Keratinocyte (primary cell): Measurements from ENCODE around the gene KRT73. TPM values are rescaled to one million over a fixed set of nuclear protein-coding genes. Genes with fewer than 3 reads are reported as not detected.

Source experiments
- DNase-seq: peaks from one replicate; pipeline ENCODE4 v3.0.0-alpha.2; 2011; ENCODE audit warnings: low read depth, missing footprints, low spot score
- FAIRE-seq: peaks from 2 replicates; lab custom pipeline; 2011; peaks lifted over from hg19 to GRCh38; lab: Jason Lieb, UNC
- H2AFZ ChIP-seq: 2 replicates; pipeline ENCODE4 v1.6.0; 2012; ENCODE audit warnings: low read length, control low read depth, inconsistent platforms; ENCODE audit not compliant: control insufficient read depth
- H3K27ac ChIP-seq: 2 replicates; pipeline ENCODE4 v1.5.1; 2011; ENCODE audit warnings: low read length; ENCODE audit not compliant: control insufficient read depth, insufficient read depth
- H3K27me3 ChIP-seq: 3 replicates; pipeline ENCODE4 v1.6.0; 2011; ENCODE audit warnings: low read length; ENCODE audit not compliant: control insufficient read depth, insufficient read depth; ENCODE audit errors: extremely low read depth
- H3K36me3 ChIP-seq, 2 experiments: 2 replicates in 1 of 2; 3 replicates in 1 of 2; pipeline ENCODE4 v1.5.1; 2011; ENCODE audit warnings: low read length in 2 of 2, mild to moderate bottlenecking in 1 of 2; ENCODE audit not compliant: control insufficient read depth in 2 of 2, insufficient read depth in 2 of 2; ENCODE audit errors: extremely low read depth in 1 of 2
- H3K4me1 ChIP-seq: 3 replicates; pipeline ENCODE4 v1.5.1; 2011; ENCODE audit warnings: low read length; ENCODE audit not compliant: control insufficient read depth, insufficient read depth; ENCODE audit errors: extremely low read depth
- H3K4me2 ChIP-seq: 3 replicates; pipeline ENCODE4 v1.6.0; 2011; ENCODE audit warnings: low read depth, low read length; ENCODE audit not compliant: control insufficient read depth, insufficient read depth; ENCODE audit errors: extremely low read depth
- H3K4me3 ChIP-seq, 3 experiments: fragments of 200-600 bp in 1 of 3; sonication (generic) in 1 of 3; 2 replicates in 2 of 3; 3 replicates in 1 of 3; pipeline ENCODE4 v1.5.1; 2011 to 2016; ENCODE audit warnings: low read length in 3 of 3, mild to moderate bottlenecking in 3 of 3, control low read depth in 2 of 3, inconsistent platforms in 1 of 3, low read depth in 1 of 3, mixed read lengths in 1 of 3, mixed run types in 1 of 3, moderate library complexity in 1 of 3; ENCODE audit not compliant: control insufficient read depth in 2 of 3, insufficient read depth in 2 of 3; ENCODE audit errors: extremely low read depth in 1 of 3
- H3K79me2 ChIP-seq: 2 replicates; pipeline ENCODE4 v1.6.0; 2012; ENCODE audit warnings: low read length; ENCODE audit not compliant: control insufficient read depth, insufficient read depth
- H3K9ac ChIP-seq: 3 replicates; pipeline ENCODE4 v1.6.0; 2011; ENCODE audit warnings: low read length; ENCODE audit not compliant: control insufficient read depth, insufficient read depth; ENCODE audit errors: extremely low read depth
- H3K9me1 ChIP-seq: 3 replicates; pipeline ENCODE4 v1.6.0; 2011; ENCODE audit warnings: low read length; ENCODE audit not compliant: control insufficient read depth, insufficient read depth; ENCODE audit errors: extremely low read depth
- H3K9me3 ChIP-seq: 2 replicates; pipeline ENCODE4 v1.5.1; 2012; ENCODE audit warnings: low read depth, low read length; ENCODE audit not compliant: control insufficient read depth
- H4K20me1 ChIP-seq: 3 replicates; pipeline ENCODE4 v1.6.0; 2011; ENCODE audit warnings: low read length; ENCODE audit not compliant: control insufficient read depth, insufficient read depth; ENCODE audit errors: extremely low read depth
- CTCF ChIP-seq, 3 experiments: IDR thresholded peaks in 1 of 3; conservative IDR thresholded peaks in 1 of 3; optimal IDR thresholded peaks in 1 of 3; 2 replicates in 2 of 3; 3 replicates in 1 of 3; pipeline versions ENCODE3 to v1.5.1; 2011; ENCODE audit warnings: low read length in 3 of 3, mild to moderate bottlenecking in 3 of 3, moderate library complexity in 2 of 3, control low read depth in 1 of 3, inconsistent platforms in 1 of 3; ENCODE audit not compliant: insufficient read depth in 2 of 3; ENCODE audit errors: extremely low read depth in 1 of 3
- EZH2 ChIP-seq: IDR thresholded peaks from one replicate; pipeline ENCODE4 v1.6.1; 2012; ENCODE audit warnings: inconsistent platforms, mild to moderate bottlenecking, low read length, moderate library complexity
- dilution Hi-C: fragments of 300-500 bp; cut with MboI; formaldehyde crosslinking; loops from one replicate; pipeline ENCODE4 v1.7.0; 2020; ENCODE audit warnings: low sequenced_read_pairs; ENCODE audit not compliant: extremely low pct_ligation_motif_present
- polyA plus RNA-seq, 5 experiments: library from polyadenylated mRNA; depleted of rRNA in 3 of 5; stranded (reverse) in 3 of 5; stranded (forward) in 1 of 5; unstranded in 1 of 5; fragments of >200 nt; gene quantifications; 1 replicate in 1 of 5; 2 replicates in 3 of 5; 3 replicates in 1 of 5; pipeline versions ENCODE4 v1.2.1 to v1.2.3, GENCODE V29; 2011 to 2012; ENCODE audit warnings: missing spikeins in 2 of 5, low read depth in 1 of 5, low replicate concordance in 1 of 5

Gene KRT73
- polyA plus RNA-seq, 1 donor (not counting 4 experiments of a cell fraction or from before 2014, with no cell fraction given), result 0.03 TPM

DNA sequence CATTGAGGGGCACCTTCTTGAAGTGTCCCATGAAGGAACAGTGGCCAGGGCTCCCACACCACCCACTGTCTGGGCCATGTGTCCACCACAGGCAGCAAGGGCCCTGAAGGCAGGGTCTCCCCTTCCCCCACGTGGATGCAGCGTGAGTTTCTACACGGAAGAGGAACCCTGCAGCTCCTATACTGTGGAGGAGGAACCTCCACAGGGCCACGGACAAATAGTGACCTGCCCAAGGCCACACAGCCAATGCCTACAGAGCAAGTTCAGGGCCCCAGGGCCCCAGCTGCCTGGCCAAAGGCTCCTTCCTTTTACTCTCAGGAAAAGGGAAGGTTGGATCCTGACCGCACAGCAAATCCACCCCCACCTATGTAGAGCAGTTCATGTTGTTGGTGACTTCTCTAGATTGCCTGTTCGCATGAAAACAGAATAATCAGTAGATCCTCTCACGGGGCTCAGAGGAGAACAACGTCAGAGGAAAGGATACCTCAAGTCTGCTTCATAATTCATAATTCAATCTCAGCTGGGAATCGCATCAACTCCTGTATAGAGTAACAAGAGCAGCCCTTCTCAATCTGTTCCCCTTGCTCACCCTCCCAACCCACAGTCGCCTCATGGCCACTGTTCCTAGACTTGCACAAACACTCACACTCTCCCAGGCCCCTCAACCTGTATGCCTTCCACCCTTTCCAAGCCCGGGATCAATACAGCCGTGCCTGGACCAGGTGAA lies 11.1 kb upstream of the KRT73 start:
- DNase-seq (no peak), FAIRE-seq (no peak)
- no peak overlapping the region for H2AFZ ChIP-seq
- H3K9ac ChIP-seq, result no peak overlapping the region
- H3K36me3 ChIP-seq, result no peaks in the 10 kb centered on the region
- TF ChIP-seq CTCF (optimal IDR thresholded peaks at IDR 0.05 in 1 of 3, IDR thresholded peaks at IDR 0.05 in 1 of 3, conservative IDR thresholded peaks at IDR 0.05 in 1 of 3; ENCODE audit: extremely low read depth in 1 of 3, insufficient read depth in 2 of 3, low read length in 3 of 3), result no peak
- TF ChIP-seq EZH2, result no peak
- no peak overlapping the region for H3K27ac ChIP-seq
- H3K4me1 ChIP-seq, result no peaks in the 10 kb centered on the region
- peaks cover 46% of the 10 kb centered on the region for H3K27me3 ChIP-seq
- no peaks in the 10 kb centered on the region for H3K79me2 ChIP-seq
- no peak overlapping the region for H3K4me2 ChIP-seq
- H3K9me1 ChIP-seq, result peaks cover 3% of the 10 kb centered on the region
- H3K4me3 ChIP-seq, result no peak overlapping the region
- dilution Hi-C loops, result no loop called here
- H4K20me1 ChIP-seq, result no peaks in the 10 kb centered on the region
- H3K9me3 ChIP-seq, result no peaks in the 10 kb centered on the region

DNA sequence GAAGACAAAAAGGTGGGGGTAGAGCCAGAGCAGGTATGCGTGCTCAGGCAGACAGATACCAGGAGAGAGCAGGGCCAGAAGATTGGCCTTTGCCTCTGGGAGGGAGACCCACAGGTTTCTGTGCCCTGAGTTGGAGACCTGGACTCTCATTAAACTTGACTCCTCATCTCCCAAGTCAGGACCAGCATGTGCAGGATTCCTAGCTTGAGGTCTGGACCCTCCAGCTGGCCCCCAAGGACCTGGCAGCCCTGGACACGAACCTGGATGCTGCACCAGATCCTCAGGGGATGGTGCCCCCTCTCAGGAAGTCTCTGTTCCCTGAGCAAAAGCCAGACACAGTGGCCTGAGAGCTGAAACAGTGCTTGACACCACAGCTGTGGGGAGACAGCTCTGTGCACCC lies 10.5 kb upstream of the KRT73 start:
- H3K9me3 ChIP-seq, result no peaks in the 10 kb centered on the region
- no peak overlapping the region for H3K27ac ChIP-seq
- dilution Hi-C loops, result no loop called here
- peaks cover 46% of the 10 kb centered on the region for H3K27me3 ChIP-seq
- H3K79me2 ChIP-seq, result no peaks in the 10 kb centered on the region
- H3K9me1 ChIP-seq, result peaks cover 3% of the 10 kb centered on the region
- no peak overlapping the region for H2AFZ ChIP-seq
- no peak for DNase-seq
- H3K4me3 ChIP-seq, result no peak overlapping the region
- no peaks in the 10 kb centered on the region for H3K4me1 ChIP-seq
- H3K4me2 ChIP-seq, result no peak overlapping the region
- H4K20me1 ChIP-seq, result no peaks in the 10 kb centered on the region
- no peak for TF ChIP-seq CTCF (optimal IDR thresholded peaks at IDR 0.05 in 1 of 3, IDR thresholded peaks at IDR 0.05 in 1 of 3, conservative IDR thresholded peaks at IDR 0.05 in 1 of 3; ENCODE audit: extremely low read depth in 1 of 3, insufficient read depth in 2 of 3, low read length in 3 of 3)
- no peak for TF ChIP-seq EZH2
- H3K9ac ChIP-seq, result no peak overlapping the region
- no peak for FAIRE-seq
- no peaks in the 10 kb centered on the region for H3K36me3 ChIP-seq
